CD4-positive, CD25-positive, alpha-beta regulatory T cell (primary cell): ENCODE measurements around the gene RCOR3. TPM values are rescaled to one million over a fixed set of nuclear protein-coding genes. Genes with fewer than 3 reads are reported as not detected.
"Not testable (repeated sequence)": the region's sequence is repeated elsewhere in the genome, so short reads cannot be mapped to it uniquely, and the experiment has no call there.

ENCODE experiments used
- ATAC-seq, 2 donors: fragments of 150-1000 bp; cut with Tn5 transposase; one replicate each; pipeline ENCODE4 v1.10.0; 2021; ENCODE audit warnings: low read depth in 2 of 2, moderate number of reproducible peaks in 2 of 2, moderate library complexity in 1 of 2
- DNase-seq, 3 donors: peaks; one replicate each; pipeline versions ENCODE4 v3.0.0 to v3.0.0-alpha.2; 2012 to 2022; ENCODE audit warnings: mixed read lengths in 1 of 3
- H3K27ac ChIP-seq: one replicate; pipeline ENCODE4 v1.7.0; 2013; ENCODE audit warnings: mild to moderate bottlenecking, low read length; ENCODE audit not compliant: insufficient read depth, poor library complexity, severe bottlenecking
- H3K27me3 ChIP-seq: one replicate; pipeline ENCODE4 v1.7.0; 2013; ENCODE audit warnings: low read length; ENCODE audit not compliant: control insufficient read depth, insufficient read depth
- H3K36me3 ChIP-seq: one replicate; pipeline ENCODE4 v1.7.0; 2013; ENCODE audit warnings: mild to moderate bottlenecking, low read length, moderate library complexity; ENCODE audit not compliant: control insufficient read depth, insufficient read depth
- H3K4me1 ChIP-seq: 2 replicates; pipeline ENCODE4 v1.7.0; 2013; ENCODE audit warnings: mild to moderate bottlenecking, low read length; ENCODE audit not compliant: insufficient read depth, control insufficient read depth, poor library complexity, severe bottlenecking
- H3K4me3 ChIP-seq: one replicate; pipeline ENCODE4 v1.7.0; 2013; ENCODE audit warnings: low read depth, mild to moderate bottlenecking, low read length, moderate library complexity
- H3K9me3 ChIP-seq, 2 experiments: 1 replicate in 1 of 2; 2 replicates in 1 of 2; pipeline ENCODE4 v1.7.0; 2013; ENCODE audit warnings: low read length in 2 of 2, mild to moderate bottlenecking in 1 of 2, moderate library complexity in 1 of 2; ENCODE audit not compliant: control insufficient read depth in 2 of 2
- H3K27ac Mint-ChIP-seq, 3 donors: one replicate each; pipeline ENCODE4 v1.8.0; 2020 to 2022; ENCODE audit warnings: mild to moderate bottlenecking in 3 of 3, mixed read lengths in 3 of 3, moderate library complexity in 2 of 3
- H3K27me3 Mint-ChIP-seq: one replicate; pipeline ENCODE4 v1.8.0; 2022; ENCODE audit warnings: mild to moderate bottlenecking, mixed read lengths
- H3K36me3 Mint-ChIP-seq: one replicate; pipeline ENCODE4 v1.8.0; 2020; ENCODE audit warnings: mixed read lengths
- H3K4me1 Mint-ChIP-seq, 4 donors: one replicate each; pipeline ENCODE4 v1.8.0; 2020 to 2022; ENCODE audit warnings: mixed read lengths in 4 of 4, mild to moderate bottlenecking in 1 of 4
- H3K4me3 Mint-ChIP-seq, 4 donors: one replicate each; pipeline ENCODE4 v1.8.0; 2020 to 2022; ENCODE audit warnings: mild to moderate bottlenecking in 4 of 4, mixed read lengths in 4 of 4, moderate library complexity in 3 of 4
- H3K9me3 Mint-ChIP-seq, 7 donors: one replicate each; pipeline ENCODE4 v1.8.0; 2020 to 2022; ENCODE audit warnings: mixed read lengths in 7 of 7, mild to moderate bottlenecking in 3 of 7, moderate library complexity in 2 of 7
- polyA plus RNA-seq, 4 donors: library from polyadenylated mRNA; unstranded; fragments of 300-500 nt; fragmentation: Illumina TruSeq; gene quantifications; one replicate each; pipeline ENCODE4 v1.2.3, GENCODE V29; 2021
- total RNA-seq: library from RNA; stranded (reverse); gene quantifications from one replicate; pipeline ENCODE4 v1.2.3, GENCODE V29; 2022

The RCOR3 gene
- total and polyA plus RNA-seq, 5 donors from 2014 or later = 22.7 to 73.9 (median 26.8) TPM

GRCh38 chr1:211228573-211229364 lies 30.4 kb upstream of the RCOR3 start:
- ATAC-seq = peak; percentile 53 to 55
- peak overlapping the region; percentile 23 to 82 (median 61) for H3K4me3 Mint-ChIP-seq
- H3K4me1 ChIP-seq, H3K27me3 Mint-ChIP-seq, H3K9me3 ChIP-seq, H3K9me3 Mint-ChIP-seq, H3K36me3 ChIP-seq, H3K27me3 ChIP-seq, H3K36me3 Mint-ChIP-seq: not testable (repeated sequence)
- H3K4me3 ChIP-seq = peak overlapping the region; percentile 68
- H3K27ac ChIP-seq = peak overlapping the region; percentile 55
- peak overlapping the region; percentile 51 to 84 (median 65) for H3K27ac Mint-ChIP-seq
- DNase-seq = peak; percentile 11 to 72 (median 58)
- peaks cover 10 to 23% (median 19%) of the 10 kb centered on the region in 4 donors for H3K4me1 Mint-ChIP-seq

GRCh38 chr1:211229365-211229759 lies 29.8 kb upstream of the RCOR3 start:
- Histone ChIP-seq H3K4me3 (peak overlapping the region; percentile 68), H3K27me3 (no peaks in the 10 kb centered on the region), H3K27ac (peak overlapping the region; percentile 55), H3K9me3 (no peaks in the 10 kb centered on the region), H3K36me3 (no peaks in the 10 kb centered on the region), H3K4me1 (peaks cover 7% of the 10 kb centered on the region)
- Mint-ChIP-seq H3K36me3 (no peaks in the 10 kb centered on the region), H3K27ac (peak overlapping the region; percentile 51 to 84 (median 65)), H3K4me1 (peaks cover 10 to 23% (median 19%) of the 10 kb centered on the region in 4 donors), H3K27me3 (no peaks in the 10 kb centered on the region), H3K4me3 (peak overlapping the region in 3 of 4 donors; percentile 23 to 82 (median 58)), H3K9me3 (no peaks in the 10 kb centered on the region)
- ATAC-seq = peak; percentile 28 to 31
- peak in 1 of 3 donors; percentile 16 for DNase-seq

GRCh38 chr1:211231873-211232272 lies 27.3 kb upstream of the RCOR3 start:
- Mint-ChIP-seq H3K9me3 (peaks cover 0 to 1% (median 0%) of the 10 kb centered on the region in 7 donors), H3K36me3 (no peaks in the 10 kb centered on the region), H3K4me1 (peaks cover 10 to 23% (median 19%) of the 10 kb centered on the region in 4 donors), H3K27ac (no peak overlapping the region), H3K27me3 (no peaks in the 10 kb centered on the region), H3K4me3 (no peak overlapping the region)
- no peaks in the 10 kb centered on the region for H3K36me3 ChIP-seq
- H3K27ac ChIP-seq = no peak overlapping the region
- no peaks in the 10 kb centered on the region for H3K27me3 ChIP-seq
- no peaks in the 10 kb centered on the region for H3K9me3 ChIP-seq
- ATAC-seq = no peak
- H3K4me1 ChIP-seq = peaks cover 7% of the 10 kb centered on the region
- H3K4me3 ChIP-seq = no peak overlapping the region
- DNase-seq = no peak

GRCh38 chr1:211236633-211237320 lies 22.4 kb upstream of the RCOR3 start:
- Histone ChIP-seq H3K36me3 (no peaks in the 10 kb centered on the region), H3K27ac (no peak overlapping the region), H3K27me3 (peaks cover 3% of the 10 kb centered on the region), H3K4me3 (no peak overlapping the region), H3K4me1 (no peaks in the 10 kb centered on the region), H3K9me3 (no peaks in the 10 kb centered on the region)
- Mint-ChIP-seq H3K4me1 (no peaks in the 10 kb centered on the region), H3K27me3 (peaks cover 5% of the 10 kb centered on the region), H3K9me3 (peaks cover 0 to 1% (median 0%) of the 10 kb centered on the region in 7 donors), H3K4me3 (no peak overlapping the region), H3K36me3 (no peaks in the 10 kb centered on the region), H3K27ac (no peak overlapping the region)
- DNase-seq (no peak), ATAC-seq (no peak)

GRCh38 chr1:211237579-211237978 lies 21.6 kb upstream of the RCOR3 start:
- H3K27ac ChIP-seq = no peak overlapping the region
- ATAC-seq = no peak
- Mint-ChIP-seq H3K27ac (no peak overlapping the region), H3K4me1 (no peaks in the 10 kb centered on the region), H3K36me3 (no peaks in the 10 kb centered on the region), H3K27me3 (peaks cover 10% of the 10 kb centered on the region), H3K9me3 (peaks cover 0 to 1% (median 0%) of the 10 kb centered on the region in 7 donors), H3K4me3 (no peak overlapping the region)
- DNase-seq = no peak
- H3K4me1 ChIP-seq = no peaks in the 10 kb centered on the region
- H3K27me3 ChIP-seq = peaks cover 6% of the 10 kb centered on the region
- H3K4me3 ChIP-seq = no peak overlapping the region
- H3K36me3 ChIP-seq = no peaks in the 10 kb centered on the region
- H3K9me3 ChIP-seq = no peaks in the 10 kb centered on the region

- H3K4me3 ChIP-seq, DNase-seq, H3K27ac Mint-ChIP-seq, H3K36me3 ChIP-seq, H3K4me3 Mint-ChIP-seq, H3K9me3 ChIP-seq, H3K36me3 Mint-ChIP-seq, H3K27me3 ChIP-seq, ATAC-seq, H3K9me3 Mint-ChIP-seq, H3K4me1 Mint-ChIP-seq, H3K27ac ChIP-seq, H3K4me1 ChIP-seq: not testable (repeated sequence)
- peaks cover 15% of the 10 kb centered on the region for H3K27me3 Mint-ChIP-seq
Observed at GRCh38 chr1:211240567-211240966, 18.6 kb upstream of the RCOR3 start.

- DNase-seq (no peak), ATAC-seq (no peak)
- no peak overlapping the region for H3K4me3 Mint-ChIP-seq
- Histone ChIP-seq H3K4me3 (no peak overlapping the region), H3K27me3 (peaks cover 6% of the 10 kb centered on the region), H3K9me3 (no peaks in the 10 kb centered on the region), H3K27ac (no peak overlapping the region), H3K36me3 (no peaks in the 10 kb centered on the region), H3K4me1 (no peaks in the 10 kb centered on the region)
- no peaks in the 10 kb centered on the region for H3K4me1 Mint-ChIP-seq
- H3K27ac Mint-ChIP-seq = peak overlapping the region in 1 of 3 donors; percentile 39
- no peaks in the 10 kb centered on the region for H3K36me3 Mint-ChIP-seq
- peaks cover 0 to 1% (median 0%) of the 10 kb centered on the region in 7 donors for H3K9me3 Mint-ChIP-seq
- peaks cover 18% of the 10 kb centered on the region for H3K27me3 Mint-ChIP-seq
Observed at GRCh38 chr1:211241071-211241470, 18.1 kb upstream of the RCOR3 start.
